ENCODE results near the gene DLK2.
"Not testable (repeated sequence)": the region's sequence is repeated elsewhere in the genome, so short reads cannot be mapped to it uniquely, and the experiment has no call there.

DLK2 gene

DNA sequence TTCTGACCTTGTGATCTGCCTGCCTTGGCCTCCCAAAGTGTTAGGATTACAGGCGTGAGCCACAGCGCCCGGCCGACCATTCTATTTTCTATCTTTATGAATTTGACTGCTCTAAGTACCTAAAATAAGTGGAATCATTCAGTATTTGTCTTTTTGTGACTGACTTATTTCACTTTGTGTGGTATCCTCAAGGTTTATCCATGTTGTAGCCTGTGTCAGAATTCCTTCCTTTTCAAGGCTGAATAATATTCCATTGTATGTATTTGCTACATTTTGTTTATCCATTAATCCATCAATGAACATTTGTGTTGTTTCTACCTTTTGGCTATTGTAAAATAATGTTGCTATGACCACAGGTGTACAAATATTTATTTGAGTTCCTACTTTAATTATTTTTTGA lies 17.2 kb upstream of the DLK2 start:
- Histone ChIP-seq H2AFZ (ENCODE audit: low read depth, low read length) (no peak overlapping the region), H3K4me3 (ENCODE audit: low read length) (no peak overlapping the region), H3K9me3 (ENCODE audit: low read length) (no peaks in the 10 kb centered on the region), H3K4me1 (ENCODE audit: insufficient read depth, low read length) (peaks cover 11% of the 10 kb centered on the region), H3K36me3 (ENCODE audit: insufficient read depth, low read length) (no peaks in the 10 kb centered on the region), H3K27me3 (ENCODE audit: insufficient read depth, low read length) (no peaks in the 10 kb centered on the region)

DNA sequence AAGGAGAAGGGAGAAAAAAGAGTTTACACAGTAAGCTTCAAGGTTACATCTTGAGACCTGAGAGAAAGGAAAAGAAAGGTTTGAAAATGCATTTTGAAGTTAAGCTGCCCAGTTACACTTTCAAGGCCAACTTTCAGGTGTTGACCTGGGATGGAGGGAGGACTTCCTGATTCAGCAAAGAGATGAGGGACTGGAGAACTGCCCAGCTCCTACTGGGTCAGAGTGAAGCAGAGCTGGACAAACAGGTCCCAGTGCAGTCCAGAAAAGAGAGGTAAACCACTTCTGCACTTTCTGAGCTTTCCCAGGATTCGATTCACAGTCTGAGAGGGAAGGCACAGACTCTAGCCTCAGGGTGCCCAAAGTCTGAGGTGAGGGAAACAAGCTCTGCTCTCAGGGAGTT lies 16.1 kb upstream of the DLK2 start:
- Histone ChIP-seq H3K4me3 (ENCODE audit: low read length) (no peak overlapping the region), H3K4me1 (ENCODE audit: insufficient read depth, low read length) (peaks cover 7% of the 10 kb centered on the region), H2AFZ (ENCODE audit: low read depth, low read length) (no peak overlapping the region), H3K27me3 (ENCODE audit: insufficient read depth, low read length) (no peaks in the 10 kb centered on the region), H3K9me3 (ENCODE audit: low read length) (no peaks in the 10 kb centered on the region), H3K36me3 (ENCODE audit: insufficient read depth, low read length) (no peaks in the 10 kb centered on the region)

DNA sequence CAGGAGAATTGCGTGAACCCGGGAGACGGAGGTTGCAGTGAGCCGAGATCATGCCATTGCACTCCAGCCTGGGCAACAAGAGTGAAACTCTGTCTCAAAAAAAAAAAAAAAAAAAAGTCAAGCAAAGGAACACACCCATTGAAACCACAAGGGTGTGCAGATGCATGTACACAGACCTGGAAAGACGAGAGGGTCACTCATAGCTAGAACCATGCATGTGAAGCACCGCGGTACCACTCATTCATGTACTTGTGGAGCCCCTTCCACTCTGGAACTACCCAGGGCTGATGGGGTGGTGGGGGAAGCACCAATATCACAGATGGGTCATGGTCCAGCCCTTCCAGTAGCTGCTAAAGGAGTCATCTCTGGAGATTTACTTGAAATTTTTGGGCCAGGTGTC lies 14.6 kb upstream of the DLK2 start:
- Histone ChIP-seq H3K9me3 (ENCODE audit: low read length) (no peaks in the 10 kb centered on the region), H3K36me3 (ENCODE audit: insufficient read depth, low read length) (no peaks in the 10 kb centered on the region), H3K4me3 (ENCODE audit: low read length) (no peak overlapping the region), H3K4me1 (ENCODE audit: insufficient read depth, low read length) (peaks cover 7% of the 10 kb centered on the region), H2AFZ (ENCODE audit: low read depth, low read length) (no peak overlapping the region), H3K27me3 (ENCODE audit: insufficient read depth, low read length) (no peaks in the 10 kb centered on the region)

DNA sequence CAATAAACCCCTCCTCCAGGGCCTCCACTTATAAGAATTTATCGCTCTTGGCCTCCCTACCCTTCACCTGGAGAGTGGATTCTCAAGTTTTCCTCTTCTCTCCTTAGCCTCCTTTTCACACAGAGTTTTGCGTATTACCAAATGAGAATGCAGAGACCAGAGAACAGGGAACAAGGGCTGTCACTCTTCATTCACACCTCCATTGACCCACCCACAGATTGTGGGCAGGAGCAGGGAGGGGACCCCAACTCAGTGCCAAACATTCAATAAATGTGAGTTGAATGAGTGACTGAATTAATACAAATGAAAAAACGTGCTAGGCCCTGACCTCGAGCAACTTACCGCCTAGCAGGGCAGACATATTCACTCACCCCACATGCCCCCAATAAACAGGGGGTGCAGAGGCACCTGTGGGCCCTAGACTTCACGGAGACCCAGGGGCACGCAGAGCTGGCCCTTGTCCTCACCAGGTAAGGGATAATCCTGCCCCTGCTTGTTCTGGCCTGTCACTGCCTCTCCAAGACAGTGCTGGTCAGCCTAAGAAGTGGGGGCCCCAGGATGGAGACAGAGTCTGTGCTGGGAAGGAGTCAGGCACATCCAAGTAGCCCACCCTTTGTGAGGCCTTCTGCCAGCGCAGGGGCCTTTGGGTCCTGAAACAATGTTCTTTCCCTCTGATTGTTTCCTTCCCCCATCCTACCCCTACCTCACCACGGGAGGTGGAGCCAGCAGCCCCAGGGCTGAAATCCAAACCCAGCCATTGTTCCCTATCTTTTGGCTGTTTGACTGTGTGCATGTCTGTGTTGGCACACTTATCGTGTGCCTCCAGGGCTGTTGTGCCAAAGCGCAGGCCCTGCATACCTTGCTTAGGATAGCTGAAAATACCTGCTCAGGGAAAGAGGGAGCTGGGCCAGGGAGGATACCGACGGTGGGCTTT lies 13.7 kb upstream of the DLK2 start:
- H3K27me3 ChIP-seq (ENCODE audit: insufficient read depth, low read length), result no peaks in the 10 kb centered on the region
- H3K4me3 ChIP-seq (ENCODE audit: low read length), result no peak overlapping the region

DNA sequence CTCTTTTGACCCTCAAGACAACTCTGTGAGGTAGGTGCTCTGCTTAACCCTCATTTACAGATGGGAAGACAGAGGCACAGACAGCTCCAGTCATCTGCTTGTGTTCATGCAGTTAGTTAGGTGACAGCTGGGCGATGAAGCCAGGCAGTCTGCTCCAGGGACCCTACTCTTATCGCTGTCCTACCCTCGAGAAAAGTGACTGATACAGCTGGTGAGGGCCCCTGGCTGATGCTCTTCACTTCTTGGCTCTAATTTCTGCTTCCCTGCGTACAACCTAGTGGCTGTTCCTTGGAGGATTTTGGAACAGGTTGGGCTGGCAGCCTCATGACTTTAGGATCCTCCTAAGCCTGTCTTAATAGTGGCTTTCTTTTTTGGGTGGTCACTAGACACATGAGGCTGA lies 12.9 kb upstream of the DLK2 start:
- H3K4me1 ChIP-seq (ENCODE audit: insufficient read depth, low read length), result peaks cover 7% of the 10 kb centered on the region
- no peaks in the 10 kb centered on the region for H3K36me3 ChIP-seq (ENCODE audit: insufficient read depth, low read length)
- H3K27me3 ChIP-seq (ENCODE audit: insufficient read depth, low read length), result no peaks in the 10 kb centered on the region
- H3K9me3 ChIP-seq (ENCODE audit: low read length), result no peaks in the 10 kb centered on the region
- H3K4me3 ChIP-seq (ENCODE audit: low read length), result no peak overlapping the region
- no peak overlapping the region for H2AFZ ChIP-seq (ENCODE audit: low read depth, low read length)

More for the DNA sequence above, 13.7 kb upstream of the DLK2 start:
- H3K4me1 ChIP-seq (ENCODE audit: insufficient read depth, low read length), result peaks cover 7% of the 10 kb centered on the region
- no peaks in the 10 kb centered on the region for H3K36me3 ChIP-seq (ENCODE audit: insufficient read depth, low read length)
- no peaks in the 10 kb centered on the region for H3K9me3 ChIP-seq (ENCODE audit: low read length)
- H2AFZ ChIP-seq (ENCODE audit: low read depth, low read length), result no peak overlapping the region

DNA sequence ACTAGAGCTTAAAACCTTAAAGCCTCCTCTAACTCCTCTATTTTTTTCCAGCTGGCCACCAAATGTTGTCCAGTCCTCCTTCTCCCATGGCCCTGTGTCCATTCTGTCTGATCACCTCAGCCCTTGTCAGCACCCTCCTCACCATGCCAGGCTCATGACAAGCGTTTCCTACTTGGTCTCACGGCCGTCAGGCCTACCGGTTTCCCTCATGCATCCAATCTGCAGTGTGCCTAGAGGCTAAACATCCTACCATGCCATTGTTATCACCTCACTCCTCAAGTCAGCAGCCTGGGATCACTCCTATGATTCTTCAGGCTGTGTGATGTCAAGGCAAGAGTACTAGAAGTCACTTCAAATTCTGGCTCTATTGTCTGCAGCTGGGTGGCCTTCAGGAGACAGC lies 12.4 kb upstream of the DLK2 start:
- no peaks in the 10 kb centered on the region for H3K36me3 ChIP-seq (ENCODE audit: insufficient read depth, low read length)
- no peaks in the 10 kb centered on the region for H3K27me3 ChIP-seq (ENCODE audit: insufficient read depth, low read length)
- no peak overlapping the region for H2AFZ ChIP-seq (ENCODE audit: low read depth, low read length)
- H3K4me3 ChIP-seq (ENCODE audit: low read length), result no peak overlapping the region
- peaks cover 7% of the 10 kb centered on the region for H3K4me1 ChIP-seq (ENCODE audit: insufficient read depth, low read length)
- H3K9me3 ChIP-seq (ENCODE audit: low read length), result no peaks in the 10 kb centered on the region

DNA sequence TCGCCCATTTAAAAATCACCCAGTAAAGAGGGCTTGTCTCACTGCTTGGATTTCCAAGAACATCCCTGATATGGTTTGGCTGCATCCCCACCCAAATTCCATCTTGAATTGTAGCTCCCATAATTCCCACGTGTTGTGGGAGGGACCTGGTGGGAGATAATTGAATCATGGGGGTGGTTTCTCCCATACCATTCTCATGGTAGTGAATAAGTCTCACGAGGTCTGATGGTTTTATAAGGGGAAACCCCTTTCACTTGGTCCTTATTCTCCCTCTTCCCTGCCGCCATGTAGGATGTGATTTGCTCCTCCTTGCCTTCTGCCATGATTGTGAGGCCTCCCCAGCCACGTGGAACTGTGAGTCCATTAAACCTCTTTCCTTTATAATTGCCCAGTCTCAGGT lies 11.9 kb upstream of the DLK2 start:
- H3K4me1 ChIP-seq (ENCODE audit: insufficient read depth, low read length); H3K9me3 ChIP-seq (ENCODE audit: low read length); H3K4me3 ChIP-seq (ENCODE audit: low read length); H2AFZ ChIP-seq (ENCODE audit: low read depth, low read length); H3K36me3 ChIP-seq (ENCODE audit: insufficient read depth, low read length); H3K27me3 ChIP-seq (ENCODE audit: insufficient read depth, low read length): not testable (repeated sequence)

DNA sequence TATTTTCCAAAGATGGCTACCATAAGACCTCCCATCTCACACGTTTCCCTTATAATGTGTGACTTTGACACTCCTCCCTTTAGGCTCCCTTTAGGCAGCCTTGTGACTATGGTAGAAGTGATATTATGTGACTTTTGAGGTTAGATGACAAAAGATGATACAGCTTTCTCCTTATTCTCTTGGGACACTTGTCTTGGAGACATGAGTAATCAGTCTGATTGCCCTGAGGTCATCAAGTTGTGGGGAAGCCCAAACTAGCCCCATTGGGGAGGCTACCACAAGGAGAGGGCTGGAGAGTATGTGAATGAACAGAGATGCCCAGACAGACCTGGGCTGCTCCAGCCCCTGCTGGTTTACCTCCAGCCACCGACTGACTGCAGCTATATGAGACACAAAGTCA lies 10.6 kb upstream of the DLK2 start:
- Histone ChIP-seq H3K36me3 (ENCODE audit: insufficient read depth, low read length) (no peaks in the 10 kb centered on the region), H3K27me3 (ENCODE audit: insufficient read depth, low read length) (no peaks in the 10 kb centered on the region), H3K9me3 (ENCODE audit: low read length) (no peaks in the 10 kb centered on the region), H3K4me3 (ENCODE audit: low read length) (no peak overlapping the region), H3K4me1 (ENCODE audit: insufficient read depth, low read length) (peaks cover 7% of the 10 kb centered on the region), H2AFZ (ENCODE audit: low read depth, low read length) (no peak overlapping the region)

DNA sequence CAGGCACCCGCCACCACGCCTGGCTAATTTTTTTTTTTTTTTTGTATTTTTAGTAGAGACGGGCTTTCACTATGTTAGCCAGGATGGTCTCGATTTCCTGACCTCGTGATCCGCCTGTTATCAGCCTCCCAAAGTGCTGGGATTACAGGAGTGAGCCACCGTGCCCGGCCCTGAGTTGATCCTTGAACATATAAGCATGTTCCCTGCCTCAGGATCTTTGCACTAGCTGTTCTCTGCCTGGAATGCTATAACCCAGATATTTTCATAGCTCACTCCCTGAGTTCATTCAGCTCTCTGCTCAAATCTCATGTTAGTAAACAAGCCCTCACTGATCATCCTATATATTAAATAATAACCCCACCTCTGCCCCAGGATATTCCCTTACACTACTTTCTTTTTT lies 9.0 kb upstream of the DLK2 start:
- peaks cover 5% of the 10 kb centered on the region for H3K4me1 ChIP-seq (ENCODE audit: insufficient read depth, low read length)
- no peak overlapping the region for H3K4me3 ChIP-seq (ENCODE audit: low read length)
- no peaks in the 10 kb centered on the region for H3K9me3 ChIP-seq (ENCODE audit: low read length)
- no peaks in the 10 kb centered on the region for H3K36me3 ChIP-seq (ENCODE audit: insufficient read depth, low read length)
- H2AFZ ChIP-seq (ENCODE audit: low read depth, low read length), result no peak overlapping the region
- no peaks in the 10 kb centered on the region for H3K27me3 ChIP-seq (ENCODE audit: insufficient read depth, low read length)

DNA sequence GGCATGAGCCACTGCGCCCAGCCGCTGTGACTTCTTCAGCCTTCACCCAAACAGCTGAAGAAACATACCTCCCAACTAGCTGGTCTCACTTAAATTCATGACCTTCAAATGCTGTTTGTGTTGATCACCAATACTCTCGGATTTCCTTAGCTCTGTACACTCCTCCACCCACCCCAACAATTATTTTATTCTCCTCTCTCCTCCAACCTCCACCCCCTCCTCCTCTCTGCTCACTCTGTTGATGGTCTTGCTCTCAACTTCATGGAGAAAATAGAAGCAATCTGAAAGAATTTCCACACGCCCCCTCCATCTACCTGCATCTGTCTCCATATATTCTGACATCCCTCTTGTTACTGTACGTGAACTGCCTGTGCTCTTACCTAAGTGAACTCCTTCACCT lies 6.6 kb upstream of the DLK2 start:
- H2AFZ ChIP-seq (ENCODE audit: low read depth, low read length), result no peak overlapping the region
- H3K4me3 ChIP-seq (ENCODE audit: low read length), result no peak overlapping the region
- H3K4me1 ChIP-seq (ENCODE audit: insufficient read depth, low read length), result no peaks in the 10 kb centered on the region
- H3K9me3 ChIP-seq (ENCODE audit: low read length), result no peaks in the 10 kb centered on the region
- H3K27me3 ChIP-seq (ENCODE audit: insufficient read depth, low read length), result peaks cover 2% of the 10 kb centered on the region
- H3K36me3 ChIP-seq (ENCODE audit: insufficient read depth, low read length), result no peaks in the 10 kb centered on the region

DNA sequence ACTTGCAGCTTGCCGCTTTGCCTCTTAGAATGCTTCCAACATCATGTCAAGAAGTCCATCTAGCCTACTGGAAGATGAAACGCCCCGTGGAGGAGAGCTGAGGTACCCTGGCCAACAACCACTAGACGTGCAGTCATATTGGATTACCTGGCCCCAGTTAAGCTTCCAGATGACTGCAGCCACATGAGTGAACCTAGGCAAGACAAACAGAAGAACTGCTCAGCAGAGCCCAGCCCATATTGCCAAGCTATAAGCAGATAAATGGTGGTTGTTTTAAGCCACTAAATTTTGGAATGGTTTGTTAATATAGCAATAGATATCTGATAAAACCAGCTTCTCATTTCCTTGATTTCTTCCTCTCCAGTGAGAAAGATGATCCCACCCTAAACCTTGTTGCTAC lies 4.7 kb upstream of the DLK2 start:
- Histone ChIP-seq H3K9me3 (ENCODE audit: low read length) (no peaks in the 10 kb centered on the region), H3K27me3 (ENCODE audit: insufficient read depth, low read length) (peaks cover 9% of the 10 kb centered on the region), H3K4me1 (ENCODE audit: insufficient read depth, low read length) (peaks cover 3% of the 10 kb centered on the region), H2AFZ (ENCODE audit: low read depth, low read length) (no peak overlapping the region), H3K4me3 (ENCODE audit: low read length) (no peak overlapping the region), H3K36me3 (ENCODE audit: insufficient read depth, low read length) (no peaks in the 10 kb centered on the region)

DNA sequence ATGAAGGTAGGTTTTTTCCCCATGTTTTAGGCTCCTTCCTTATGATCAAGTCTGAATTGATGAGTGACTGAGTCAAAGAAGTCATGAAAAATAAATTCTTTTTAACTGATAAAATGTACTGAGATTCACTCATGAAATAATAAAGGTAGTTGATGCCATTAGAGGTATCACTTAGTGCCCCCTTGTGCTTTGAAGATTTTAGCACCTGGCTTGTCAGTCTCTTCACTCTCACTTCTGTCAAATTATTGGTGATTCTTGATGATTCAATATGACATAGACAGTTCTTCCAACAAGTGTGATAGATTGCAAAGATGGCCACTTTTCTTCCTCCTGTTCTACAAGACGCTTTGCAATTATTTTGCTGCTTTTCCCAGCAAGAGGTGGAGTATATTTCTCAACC lies 4.2 kb upstream of the DLK2 start:
- Histone ChIP-seq H2AFZ (ENCODE audit: low read depth, low read length) (no peak overlapping the region), H3K4me1 (ENCODE audit: insufficient read depth, low read length) (peaks cover 3% of the 10 kb centered on the region), H3K27me3 (ENCODE audit: insufficient read depth, low read length) (peaks cover 9% of the 10 kb centered on the region)

DNA sequence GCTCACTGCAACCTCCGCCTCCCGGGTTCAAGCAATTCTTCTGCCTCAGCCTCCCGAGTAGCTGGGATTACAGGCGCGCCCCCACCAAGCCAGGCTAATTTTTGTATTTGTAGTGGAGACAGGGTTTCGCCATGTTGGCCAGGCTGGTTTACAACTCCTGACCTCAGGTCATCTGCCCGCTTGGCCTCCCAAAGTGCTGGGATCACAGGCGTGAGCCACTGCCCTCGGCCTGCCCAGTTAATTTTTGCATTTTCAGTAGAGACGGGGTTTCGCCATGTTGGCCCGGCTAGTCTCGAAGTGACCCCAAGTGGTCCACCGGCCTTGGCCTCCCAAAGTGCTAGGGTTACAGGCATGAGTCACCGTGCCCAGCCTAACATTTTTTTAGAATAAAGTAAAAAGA lies 2.8 kb upstream of the DLK2 start:
- not testable (repeated sequence) for H3K36me3 ChIP-seq (ENCODE audit: insufficient read depth, low read length); H3K4me1 ChIP-seq (ENCODE audit: insufficient read depth, low read length); H3K9me3 ChIP-seq (ENCODE audit: low read length); H3K27me3 ChIP-seq (ENCODE audit: insufficient read depth, low read length); H3K4me3 ChIP-seq (ENCODE audit: low read length); H2AFZ ChIP-seq (ENCODE audit: low read depth, low read length)

More for the DNA sequence above, 4.2 kb upstream of the DLK2 start:
- Histone ChIP-seq H3K9me3 (ENCODE audit: low read length) (no peaks in the 10 kb centered on the region), H3K4me3 (ENCODE audit: low read length) (no peak overlapping the region), H3K36me3 (ENCODE audit: insufficient read depth, low read length) (no peaks in the 10 kb centered on the region)

DNA sequence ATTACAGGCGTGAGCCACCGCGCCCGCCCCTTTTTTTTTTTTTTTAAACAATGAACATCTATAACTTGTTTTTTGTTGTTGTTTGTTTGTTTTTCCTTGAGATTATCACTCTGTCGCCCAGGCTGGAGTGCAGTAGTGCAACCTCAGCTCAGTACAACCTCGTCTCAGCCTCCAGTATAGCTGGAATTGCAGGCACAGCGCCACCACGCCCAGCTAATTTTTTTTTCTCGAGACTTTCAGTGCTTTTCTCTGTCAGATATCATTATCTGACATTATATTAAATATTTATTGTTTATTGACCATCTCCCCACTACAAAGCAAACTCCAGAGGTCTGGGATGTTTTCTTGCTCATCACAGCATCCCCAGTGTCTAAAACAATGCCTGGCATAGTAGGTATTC lies 2.3 kb upstream of the DLK2 start:
- H3K36me3 ChIP-seq (ENCODE audit: insufficient read depth, low read length), result no peaks in the 10 kb centered on the region
- peaks cover 9% of the 10 kb centered on the region for H3K27me3 ChIP-seq (ENCODE audit: insufficient read depth, low read length)
- H3K4me1 ChIP-seq (ENCODE audit: insufficient read depth, low read length), result peaks cover 3% of the 10 kb centered on the region
- no peaks in the 10 kb centered on the region for H3K9me3 ChIP-seq (ENCODE audit: low read length)
- no peak overlapping the region for H2AFZ ChIP-seq (ENCODE audit: low read depth, low read length)
- no peak overlapping the region for H3K4me3 ChIP-seq (ENCODE audit: low read length)
